SK-N-SH treated with all-trans-retinoic acid at 6 μM for 48 hours (cell line): Measurements from ENCODE around the gene TAF1B.

Experiments
- ATAC-seq: fragments of 200-7000 bp; cut with Tn5 transposase; 3 replicates; pipeline ENCODE4 v1.9.1; 2020; ENCODE audit warnings: mild to moderate bottlenecking, moderate library complexity
- ARNTL ChIP-seq: fragments of 450-650 bp; formaldehyde crosslinking; IDR thresholded peaks from 2 replicates; pipeline ENCODE4 v1.5.0; 2020; ENCODE audit warnings: low read depth, mild to moderate bottlenecking, moderate library complexity, borderline replicate concordance
- BACH2 ChIP-seq: fragments of 250-450 bp; sonication (Bioruptor Pico); IDR thresholded peaks from 2 replicates; pipeline ENCODE4 v1.9.0; 2021; ENCODE audit warnings: mild to moderate bottlenecking, borderline replicate concordance
- CREB5 ChIP-seq: fragments of 250-450 bp; sonication (Bioruptor Pico); IDR thresholded peaks from 2 replicates; pipeline ENCODE4 v1.5.1; 2020; ENCODE audit warnings: low read depth, mild to moderate bottlenecking, moderate library complexity
- CSRNP3 ChIP-seq: fragments of 250-450 bp; sonication (Bioruptor Pico); IDR thresholded peaks from 2 replicates; pipeline ENCODE4 v1.5.1; 2021; ENCODE audit warnings: mild to moderate bottlenecking, moderate library complexity
- ESRRG ChIP-seq: fragments of 250-450 bp; sonication (Bioruptor Pico); IDR thresholded peaks from 2 replicates; pipeline ENCODE4 v1.6.1; 2021; ENCODE audit warnings: mild to moderate bottlenecking
- GLIS3 ChIP-seq: fragments of 250-450 bp; sonication (Bioruptor Pico); IDR thresholded peaks from 2 replicates; pipeline ENCODE4 v1.5.0; 2020; ENCODE audit warnings: mild to moderate bottlenecking, moderate library complexity
- ISL1 ChIP-seq: fragments of 250-450 bp; sonication (Bioruptor Pico); IDR thresholded peaks from 2 replicates; pipeline ENCODE4 v2.1.2; 2022; ENCODE audit warnings: mild to moderate bottlenecking, moderate library complexity
- OSR1 ChIP-seq: fragments of 250-450 bp; sonication (Bioruptor Pico); IDR thresholded peaks from 2 replicates; pipeline ENCODE4 v1.8.0; 2022; ENCODE audit warnings: moderate library complexity, mild to moderate bottlenecking, inconsistent platforms
- PATZ1 ChIP-seq: fragments of 250-450 bp; sonication (Bioruptor Pico); IDR thresholded peaks from 2 replicates; pipeline ENCODE4 v1.8.0; 2020; ENCODE audit warnings: mild to moderate bottlenecking, moderate library complexity, borderline replicate concordance
- POU6F1 ChIP-seq: fragments of 250-450 bp; sonication (Bioruptor Pico); IDR thresholded peaks from 2 replicates; pipeline ENCODE4 v1.8.0; 2021; ENCODE audit warnings: low read depth, mild to moderate bottlenecking, moderate library complexity, borderline replicate concordance
- PPARA ChIP-seq: fragments of 250-450 bp; sonication (Bioruptor Pico); IDR thresholded peaks from 2 replicates; pipeline ENCODE4 v1.5.0; 2020; ENCODE audit warnings: mild to moderate bottlenecking, borderline replicate concordance
- RARB ChIP-seq: fragments of 250-450 bp; sonication (Bioruptor Pico); IDR thresholded peaks from 2 replicates; pipeline ENCODE4 v1.8.0; 2021; ENCODE audit warnings: mild to moderate bottlenecking, moderate library complexity
- SNAI2 ChIP-seq: fragments of 250-450 bp; sonication (Bioruptor Pico); IDR thresholded peaks from 2 replicates; pipeline ENCODE4 v1.5.0; 2020; ENCODE audit warnings: mild to moderate bottlenecking, moderate library complexity
- TCF4 ChIP-seq: fragments of 250-450 bp; sonication (Bioruptor Pico); IDR thresholded peaks from 2 replicates; pipeline ENCODE4 v1.8.0; 2021; ENCODE audit warnings: mild to moderate bottlenecking, moderate library complexity, borderline replicate concordance
- TOX ChIP-seq: fragments of 250-450 bp; sonication (Bioruptor Pico); IDR thresholded peaks from 2 replicates; pipeline ENCODE4 v1.8.0; 2021; ENCODE audit warnings: mild to moderate bottlenecking, moderate library complexity, borderline replicate concordance
- ZC3H10 ChIP-seq: fragments of 250-450 bp; sonication (Bioruptor Pico); IDR thresholded peaks from 2 replicates; pipeline ENCODE4 v1.5.1; 2021; ENCODE audit warnings: mild to moderate bottlenecking, moderate library complexity
- ZFP3 ChIP-seq: fragments of 250-450 bp; sonication (Bioruptor Pico); IDR thresholded peaks from 2 replicates; pipeline ENCODE4 v1.5.0; 2020; ENCODE audit warnings: mild to moderate bottlenecking, moderate library complexity
- ZFP30 ChIP-seq: fragments of 450-650 bp; formaldehyde crosslinking; IDR thresholded peaks from 2 replicates; pipeline ENCODE4 v1.5.0; 2022; ENCODE audit warnings: mild to moderate bottlenecking, moderate library complexity
- ZNF565 ChIP-seq: fragments of 450-650 bp; formaldehyde crosslinking; conservative IDR thresholded peaks from 2 replicates; pipeline ENCODE4 v1.5.0; 2020; ENCODE audit warnings: low read depth, mild to moderate bottlenecking, moderate library complexity
- ZNF70 ChIP-seq: fragments of 450-650 bp; formaldehyde crosslinking; IDR thresholded peaks from 2 replicates; pipeline ENCODE4 v1.5.0; 2020; ENCODE audit warnings: mild to moderate bottlenecking, moderate library complexity

The TAF1B gene

GRCh38 chr2:9968553-9969497 lies 125.6 kb downstream of the TAF1B start:
- no peak for ATAC-seq
- TF ChIP-seq SNAI2 (CRISPR knock-in tag): no peak
- TF ChIP-seq RARB (CRISPR knock-in tag): no peak
- TF ChIP-seq ISL1 (CRISPR knock-in tag): no peak
- no peak for TF ChIP-seq GLIS3 (CRISPR knock-in tag)
- no peak for TF ChIP-seq OSR1
- no peak for TF ChIP-seq ZC3H10
- TF ChIP-seq CREB5 (CRISPR knock-in tag): no peak

- ATAC-seq: peak; percentile 35
- no peak for TF ChIP-seq TCF4 (CRISPR knock-in tag)
- TF ChIP-seq CSRNP3 (CRISPR knock-in tag): no peak
- TF ChIP-seq ZFP3 (CRISPR knock-in tag): no peak
- no peak for TF ChIP-seq PATZ1 (CRISPR knock-in tag)
- TF ChIP-seq TOX: no peak
- TF ChIP-seq ZFP30 (CRISPR knock-in tag): no peak
- TF ChIP-seq ZNF565 (CRISPR knock-in tag): no peak
- no peak for TF ChIP-seq ISL1 (CRISPR knock-in tag)
- no peak for TF ChIP-seq CREB5 (CRISPR knock-in tag)
- no peak for TF ChIP-seq ESRRG (CRISPR knock-in tag)
- no peak for TF ChIP-seq GLIS3 (CRISPR knock-in tag)
- no peak for TF ChIP-seq PPARA (CRISPR knock-in tag)
- no peak for TF ChIP-seq POU6F1 (CRISPR knock-in tag)
- no peak for TF ChIP-seq ZC3H10
Observed at GRCh38 chr2:9970200-9971044, 127.1 kb downstream of the TAF1B start.

GRCh38 chr2:9971105-9971818 lies 128.0 kb downstream of the TAF1B start:
- TF ChIP-seq ZFP30 (CRISPR knock-in tag) (no peak), SNAI2 (CRISPR knock-in tag) (no peak), TCF4 (CRISPR knock-in tag) (no peak), ARNTL (CRISPR knock-in tag) (no peak), ISL1 (CRISPR knock-in tag) (no peak), PATZ1 (CRISPR knock-in tag) (no peak), ZNF565 (CRISPR knock-in tag) (no peak), CSRNP3 (CRISPR knock-in tag) (no peak), ESRRG (CRISPR knock-in tag) (no peak), PPARA (CRISPR knock-in tag) (no peak), OSR1 (no peak), BACH2 (no peak), ZFP3 (CRISPR knock-in tag) (no peak), ZNF70 (CRISPR knock-in tag) (no peak)
- ATAC-seq: no peak
